ENCODE results near the gene PPL. TPM values are rescaled to one million over a fixed set of nuclear protein-coding genes. Genes with fewer than 3 reads are reported as not detected.

The PPL gene
- total and polyA plus RNA-seq, 3 experiments from 2014 or later = 0.29 TPM; not detected in 2

DNA sequence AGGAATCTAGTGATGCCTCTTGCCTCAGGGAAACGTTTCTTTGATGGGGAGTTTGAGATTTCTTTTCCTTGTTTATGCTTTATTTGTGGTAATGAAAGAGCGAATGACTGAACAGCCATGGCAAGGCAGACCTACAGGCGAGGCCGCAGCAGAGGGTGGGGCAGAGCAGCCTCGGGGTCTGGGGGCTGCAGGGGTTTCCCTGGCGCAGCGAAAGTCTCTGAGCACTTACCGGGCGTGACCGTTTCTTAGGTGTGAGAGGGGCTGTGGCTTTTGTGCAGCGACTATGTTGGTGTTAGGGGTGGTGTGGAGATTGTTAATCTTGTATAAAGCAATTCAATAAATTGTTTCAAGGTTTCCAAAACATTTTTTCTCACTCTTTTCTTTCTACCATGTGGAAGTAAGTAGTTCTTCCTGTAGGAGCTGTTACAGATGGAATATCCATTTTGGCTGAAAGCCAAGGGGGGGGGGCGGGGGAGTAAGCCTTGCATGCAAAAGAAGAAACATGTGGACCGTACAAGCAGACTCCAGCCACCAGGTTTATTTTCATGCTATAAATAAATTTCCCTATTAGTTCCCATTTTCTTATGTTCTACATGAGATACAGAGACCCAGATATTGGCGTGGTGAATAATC lies 54.8 kb downstream of the PPL start:
- Mint-ChIP-seq H3K4me1 (peaks cover 0 to 3% (median 0%) of the 10 kb centered on the region in 3 donors), H3K27me3 (no peaks in the 10 kb centered on the region), H3K4me3 (no peak overlapping the region), H3K27ac (no peak overlapping the region), H3K36me3 (peaks cover 11 to 96% (median 48%) of the 10 kb centered on the region in 3 donors), H3K9me3 (peaks cover 0 to 4% (median 0%) of the 10 kb centered on the region in 5 donors)
- Histone ChIP-seq H3K36me3 (ENCODE audit: insufficient read depth, low read length) (peaks cover 53% of the 10 kb centered on the region), H3K4me3 (ENCODE audit: low read length) (no peak overlapping the region), H3K4me1 (ENCODE audit: insufficient read depth, low read length) (no peaks in the 10 kb centered on the region), H3K27me3 (ENCODE audit: insufficient read depth, low read length, poor library complexity, severe bottlenecking) (no peaks in the 10 kb centered on the region), H3K9me3 (ENCODE audit: low read length) (no peaks in the 10 kb centered on the region), H3K27ac (ENCODE audit: low read depth, low read length) (no peak overlapping the region)
- POLR2A ChIA-PET = no interaction called here
- CTCF ChIA-PET = no interaction called here
- no peak for DNase-seq

DNA sequence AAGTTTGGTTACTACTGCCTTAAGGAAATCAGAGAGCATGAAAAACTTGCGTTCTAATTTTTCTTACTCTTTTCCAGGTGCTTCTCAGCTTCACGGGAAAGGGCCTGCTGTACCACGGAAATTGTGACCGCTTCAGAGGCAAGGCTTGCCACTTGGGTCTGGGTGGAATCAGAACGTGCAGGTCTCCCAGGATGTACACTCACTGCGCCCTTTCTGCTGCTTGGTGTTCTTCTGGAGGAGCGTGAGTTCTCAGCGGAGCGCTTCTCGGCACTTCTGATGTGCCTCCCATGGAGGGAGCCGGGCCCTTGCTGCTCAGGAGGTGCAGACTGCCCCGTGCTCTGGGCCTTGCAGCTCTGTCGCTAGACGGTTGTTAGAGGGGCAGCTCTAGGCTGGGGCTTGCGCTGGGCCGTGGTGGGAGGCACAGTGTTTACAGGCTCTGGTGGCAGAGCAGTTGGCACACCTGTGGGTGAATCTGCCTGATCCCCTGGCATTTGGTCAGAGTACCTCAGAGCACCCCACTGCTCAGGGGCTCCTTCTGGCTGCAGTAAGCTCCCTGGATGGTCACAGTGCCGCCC lies 56.9 kb downstream of the PPL start:
- Histone ChIP-seq H3K9me3 (ENCODE audit: low read length) (no peaks in the 10 kb centered on the region), H3K27ac (ENCODE audit: low read depth, low read length) (no peak overlapping the region), H3K36me3 (ENCODE audit: insufficient read depth, low read length) (peaks cover 61% of the 10 kb centered on the region), H3K4me3 (ENCODE audit: low read length) (no peak overlapping the region), H3K4me1 (ENCODE audit: insufficient read depth, low read length) (no peaks in the 10 kb centered on the region), H3K27me3 (ENCODE audit: insufficient read depth, low read length, poor library complexity, severe bottlenecking) (no peaks in the 10 kb centered on the region)
- Mint-ChIP-seq H3K4me3 (no peak overlapping the region), H3K9me3 (peaks cover 0 to 4% (median 0%) of the 10 kb centered on the region in 5 donors), H3K27ac (no peak overlapping the region), H3K4me1 (no peaks in the 10 kb centered on the region), H3K36me3 (peaks cover 11 to 92% (median 40%) of the 10 kb centered on the region in 3 donors), H3K27me3 (no peaks in the 10 kb centered on the region)
- DNase-seq = no peak
- ChIA-PET POLR2A (no interaction called here), CTCF (no interaction called here)

DNA sequence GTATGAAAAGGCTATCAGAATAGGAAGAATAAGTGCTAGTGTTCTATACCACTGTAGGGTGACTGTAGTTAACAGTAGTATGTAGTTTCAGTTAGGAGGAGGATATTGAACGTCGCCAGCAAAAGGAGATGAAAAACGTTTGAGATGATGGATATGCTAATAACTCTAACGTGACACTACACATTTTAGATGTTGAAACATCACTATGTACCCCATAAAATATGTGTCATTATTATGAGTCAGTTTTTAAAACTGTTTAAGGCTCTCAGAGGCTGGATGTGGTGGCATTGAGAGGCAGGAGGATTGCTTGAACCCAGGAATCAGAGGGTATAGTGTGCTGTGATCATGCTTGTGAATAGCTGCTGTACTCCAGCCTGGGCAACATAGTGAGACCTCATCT lies 57.9 kb downstream of the PPL start:
- Mint-ChIP-seq H3K27me3 (no peaks in the 10 kb centered on the region), H3K36me3 (peaks cover 4 to 92% (median 36%) of the 10 kb centered on the region in 3 donors), H3K9me3 (no peaks in the 10 kb centered on the region), H3K4me1 (no peaks in the 10 kb centered on the region), H3K27ac (peak overlapping the region in 2 of 8 donors; percentile 13 to 25), H3K4me3 (no peak overlapping the region)
- H3K4me1 ChIP-seq (ENCODE audit: insufficient read depth, low read length) = no peaks in the 10 kb centered on the region
- no peak overlapping the region for H3K27ac ChIP-seq (ENCODE audit: low read depth, low read length)
- H3K27me3 ChIP-seq (ENCODE audit: insufficient read depth, low read length, poor library complexity, severe bottlenecking) = no peaks in the 10 kb centered on the region
- ChIA-PET CTCF (no interaction called here), POLR2A (no interaction called here)
- H3K9me3 ChIP-seq (ENCODE audit: low read length) = no peaks in the 10 kb centered on the region
- DNase-seq = no peak
- H3K4me3 ChIP-seq (ENCODE audit: low read length) = no peak overlapping the region
- peaks cover 69% of the 10 kb centered on the region for H3K36me3 ChIP-seq (ENCODE audit: insufficient read depth, low read length)

DNA sequence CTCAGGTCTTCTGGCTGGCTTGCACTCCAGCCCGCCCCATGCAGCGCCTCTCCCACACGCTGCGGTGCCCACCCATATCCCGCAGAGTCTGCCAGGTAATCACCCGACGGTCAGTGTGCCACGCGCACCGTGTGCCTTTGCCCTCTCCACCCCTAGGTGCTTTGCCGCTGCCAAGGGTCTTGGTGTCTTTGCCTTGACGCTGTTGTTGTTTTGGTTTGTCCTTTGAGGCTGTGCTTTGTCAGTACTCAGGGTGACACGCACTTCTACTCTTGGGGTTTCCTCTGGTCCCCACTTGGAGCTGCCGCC lies 59.6 kb downstream of the PPL start:
- ChIA-PET CTCF (no interaction called here), POLR2A (no interaction called here)
- Mint-ChIP-seq H3K27me3 (no peaks in the 10 kb centered on the region), H3K27ac (peak overlapping the region in 1 of 8 donors; percentile 68), H3K9me3 (no peaks in the 10 kb centered on the region), H3K4me1 (no peaks in the 10 kb centered on the region), H3K36me3 (peaks cover 4 to 91% (median 37%) of the 10 kb centered on the region in 3 donors), H3K4me3 (no peak overlapping the region)
- Histone ChIP-seq H3K27me3 (ENCODE audit: insufficient read depth, low read length, poor library complexity, severe bottlenecking) (no peaks in the 10 kb centered on the region), H3K9me3 (ENCODE audit: low read length) (no peaks in the 10 kb centered on the region), H3K36me3 (ENCODE audit: insufficient read depth, low read length) (peaks cover 61% of the 10 kb centered on the region), H3K27ac (ENCODE audit: low read depth, low read length) (no peak overlapping the region), H3K4me1 (ENCODE audit: insufficient read depth, low read length) (no peaks in the 10 kb centered on the region), H3K4me3 (ENCODE audit: low read length) (no peak overlapping the region)
- DNase-seq = no peak

DNA sequence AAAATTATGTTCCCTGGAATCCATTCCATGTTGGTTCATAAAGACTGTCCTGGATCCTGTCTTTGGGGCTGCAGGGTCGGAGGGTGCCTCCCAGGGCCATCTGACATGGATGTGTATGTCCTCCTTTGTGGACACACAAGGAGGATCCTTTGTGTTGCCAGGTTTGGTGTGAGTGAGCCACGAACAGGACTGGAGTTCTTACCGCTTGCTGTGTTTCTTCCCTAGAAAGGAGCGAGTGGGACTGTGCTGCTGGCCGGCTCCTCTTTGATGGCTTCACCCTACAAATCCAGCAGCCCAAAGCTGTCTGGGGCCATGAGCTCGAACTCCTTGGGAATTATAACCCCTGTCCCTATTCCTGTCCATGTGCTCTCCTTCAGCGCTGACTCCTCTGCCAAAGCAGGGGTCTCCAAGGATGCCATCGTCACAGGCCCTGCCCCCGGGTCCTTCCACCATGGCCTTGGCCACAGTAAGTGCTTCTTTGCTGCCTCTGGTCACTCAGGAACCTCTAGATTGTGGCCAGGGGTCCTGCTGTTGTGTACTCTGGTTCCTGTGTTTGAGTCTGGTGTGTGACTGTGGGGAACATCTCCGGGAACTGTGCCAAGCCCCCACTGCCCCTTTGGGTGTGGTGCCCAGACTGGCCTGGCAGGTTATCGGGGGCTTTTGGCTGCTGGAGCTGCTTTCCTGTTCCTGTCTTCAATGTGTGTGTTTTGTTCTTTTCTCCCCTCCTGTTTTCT lies 60.1 kb downstream of the PPL start:
- Histone ChIP-seq H3K9me3 (ENCODE audit: low read length) (no peaks in the 10 kb centered on the region), H3K36me3 (ENCODE audit: insufficient read depth, low read length) (peaks cover 57% of the 10 kb centered on the region), H3K4me3 (ENCODE audit: low read length) (no peak overlapping the region), H3K27ac (ENCODE audit: low read depth, low read length) (no peak overlapping the region), H3K4me1 (ENCODE audit: insufficient read depth, low read length) (no peaks in the 10 kb centered on the region), H3K27me3 (ENCODE audit: insufficient read depth, low read length, poor library complexity, severe bottlenecking) (no peaks in the 10 kb centered on the region)
- Mint-ChIP-seq H3K9me3 (no peaks in the 10 kb centered on the region), H3K27me3 (no peaks in the 10 kb centered on the region), H3K36me3 (peaks cover 4 to 90% (median 38%) of the 10 kb centered on the region in 3 donors), H3K4me3 (no peak overlapping the region), H3K4me1 (no peaks in the 10 kb centered on the region), H3K27ac (peak overlapping the region in 2 of 8 donors; percentile 16 to 68)
- no peak for DNase-seq
- POLR2A ChIA-PET = no interaction called here
- CTCF ChIA-PET = no interaction called here

DNA sequence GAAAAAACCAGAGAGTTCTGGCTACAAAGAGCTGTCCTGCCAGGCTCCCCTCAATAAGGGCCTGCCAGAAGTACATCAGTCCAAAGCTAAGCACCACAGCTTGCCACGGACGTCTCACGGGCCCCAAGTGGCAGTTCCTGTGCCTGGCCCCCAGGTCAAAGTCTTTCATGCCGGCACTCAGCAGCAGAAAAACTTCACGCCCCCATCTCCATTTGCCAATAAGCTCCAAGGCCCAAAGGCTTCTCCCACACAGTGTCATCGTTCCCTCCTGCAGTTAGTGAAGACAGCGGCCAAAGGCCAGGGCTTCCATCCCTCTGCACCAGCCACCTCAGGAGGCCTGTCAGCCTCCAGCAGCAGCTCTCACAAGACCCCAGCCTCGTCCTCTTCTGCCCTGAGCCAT lies 62.3 kb downstream of the PPL start:
- H3K9me3 Mint-ChIP-seq = no peaks in the 10 kb centered on the region
- Histone ChIP-seq H3K27me3 (ENCODE audit: insufficient read depth, low read length, poor library complexity, severe bottlenecking) (no peaks in the 10 kb centered on the region), H3K27ac (ENCODE audit: low read depth, low read length) (no peak overlapping the region), H3K9me3 (ENCODE audit: low read length) (no peaks in the 10 kb centered on the region), H3K4me1 (ENCODE audit: insufficient read depth, low read length) (no peaks in the 10 kb centered on the region), H3K4me3 (ENCODE audit: low read length) (no peak overlapping the region), H3K36me3 (ENCODE audit: insufficient read depth, low read length) (peaks cover 55% of the 10 kb centered on the region)
- peaks cover 0 to 1% of the 10 kb centered on the region in 2 donors for H3K27me3 Mint-ChIP-seq
- no peak overlapping the region for H3K4me3 Mint-ChIP-seq
- ChIA-PET CTCF (no interaction called here), POLR2A (no interaction called here)
- H3K4me1 Mint-ChIP-seq = peaks cover 0 to 4% (median 0%) of the 10 kb centered on the region in 3 donors
- DNase-seq = no peak
- peak overlapping the region in 1 of 8 donors; percentile 70 for H3K27ac Mint-ChIP-seq
- peaks cover 4 to 89% (median 38%) of the 10 kb centered on the region in 3 donors for H3K36me3 Mint-ChIP-seq

DNA sequence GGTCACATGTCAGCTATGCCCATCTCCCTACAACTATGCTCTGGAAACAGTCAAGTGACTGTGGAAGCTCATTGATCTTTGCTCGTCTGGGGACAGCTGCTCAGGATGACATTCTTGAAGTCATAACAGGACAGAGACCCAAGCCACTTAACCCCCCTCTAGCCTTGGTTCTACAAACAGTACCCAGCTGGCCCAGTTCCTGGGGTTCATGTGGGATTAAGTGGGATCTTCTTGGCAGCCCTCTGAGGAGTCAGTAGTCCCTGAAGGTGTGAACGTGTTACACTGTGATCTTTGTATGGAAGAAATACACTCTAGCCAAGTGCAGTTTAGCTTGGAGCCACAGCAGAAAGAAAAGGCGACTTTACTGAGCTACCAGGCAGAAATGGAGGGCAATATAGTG lies 63.9 kb downstream of the PPL start:
- Mint-ChIP-seq H3K9me3 (no peaks in the 10 kb centered on the region), H3K36me3 (peaks cover 0 to 92% (median 39%) of the 10 kb centered on the region in 3 donors), H3K4me1 (peaks cover 4 to 6% (median 4%) of the 10 kb centered on the region in 3 donors), H3K27ac (peak overlapping the region in 3 of 8 donors; percentile 2 to 66 (median 29)), H3K4me3 (no peak overlapping the region), H3K27me3 (peaks cover 0 to 1% of the 10 kb centered on the region in 2 donors)
- no peak overlapping the region for H3K4me3 ChIP-seq (ENCODE audit: low read length)
- CTCF ChIA-PET = no interaction called here
- peaks cover 58% of the 10 kb centered on the region for H3K36me3 ChIP-seq (ENCODE audit: insufficient read depth, low read length)
- no peak overlapping the region for H3K27ac ChIP-seq (ENCODE audit: low read depth, low read length)
- H3K27me3 ChIP-seq (ENCODE audit: insufficient read depth, low read length, poor library complexity, severe bottlenecking) = no peaks in the 10 kb centered on the region
- DNase-seq = no peak
- H3K9me3 ChIP-seq (ENCODE audit: low read length) = no peaks in the 10 kb centered on the region
- POLR2A ChIA-PET = no interaction called here
- no peaks in the 10 kb centered on the region for H3K4me1 ChIP-seq (ENCODE audit: insufficient read depth, low read length)

DNA sequence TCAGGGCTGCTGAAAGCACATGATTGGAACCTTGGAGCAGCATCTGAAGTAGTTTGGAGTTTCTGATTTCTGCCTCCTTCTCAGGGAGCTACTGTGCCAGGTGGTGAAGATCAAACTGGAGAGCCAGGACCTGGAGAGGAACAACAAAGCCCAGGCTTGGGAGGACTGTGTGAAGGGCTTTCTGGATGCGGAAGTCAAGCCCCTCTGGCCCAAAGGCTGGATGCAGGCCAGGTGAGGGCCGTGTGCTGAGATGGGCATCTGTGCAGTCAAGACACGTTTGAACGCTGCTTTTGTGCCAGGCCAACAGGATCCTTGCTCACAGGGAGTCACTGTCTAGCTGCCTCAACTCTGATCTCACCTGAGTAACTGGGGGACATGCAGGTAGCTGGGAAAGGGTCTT lies 65.9 kb downstream of the PPL start:
- no peak for DNase-seq
- H3K36me3 ChIP-seq (ENCODE audit: insufficient read depth, low read length) = peaks cover 42% of the 10 kb centered on the region
- no peaks in the 10 kb centered on the region for H3K9me3 ChIP-seq (ENCODE audit: low read length)
- Mint-ChIP-seq H3K4me3 (no peak overlapping the region), H3K36me3 (peaks cover 0 to 84% (median 39%) of the 10 kb centered on the region in 3 donors), H3K27me3 (peaks cover 0 to 1% of the 10 kb centered on the region in 2 donors), H3K4me1 (peaks cover 15 to 19% (median 16%) of the 10 kb centered on the region in 3 donors), H3K9me3 (no peaks in the 10 kb centered on the region), H3K27ac (peak overlapping the region in 1 of 8 donors; percentile 18)
- no peak overlapping the region for H3K27ac ChIP-seq (ENCODE audit: low read depth, low read length)
- H3K27me3 ChIP-seq (ENCODE audit: insufficient read depth, low read length, poor library complexity, severe bottlenecking) = no peaks in the 10 kb centered on the region
- ChIA-PET CTCF (no interaction called here), POLR2A (interaction anchor here (0.7 kb wide), 1 partner anchor 521 kb away, joined by 4 read pairs; no protein-coding TSS in a partner anchor)
- no peaks in the 10 kb centered on the region for H3K4me1 ChIP-seq (ENCODE audit: insufficient read depth, low read length)
- no peak overlapping the region for H3K4me3 ChIP-seq (ENCODE audit: low read length)

Data from CD8-positive, alpha-beta memory T cell (primary cell).